Middle frontal gyrus (tissue), 1 donor: ENCODE results near the gene EIF2B2.
A peak's percentile ranks its signal among the peaks of the same experiment; 100 is the strongest.

Experiments
- DNase-seq: peaks from one replicate; pipeline ENCODE4 v3.0.0-alpha.2; 2015; ENCODE audit warnings: low spot score; ENCODE audit errors: extremely low spot score

The EIF2B2 gene

DNA sequence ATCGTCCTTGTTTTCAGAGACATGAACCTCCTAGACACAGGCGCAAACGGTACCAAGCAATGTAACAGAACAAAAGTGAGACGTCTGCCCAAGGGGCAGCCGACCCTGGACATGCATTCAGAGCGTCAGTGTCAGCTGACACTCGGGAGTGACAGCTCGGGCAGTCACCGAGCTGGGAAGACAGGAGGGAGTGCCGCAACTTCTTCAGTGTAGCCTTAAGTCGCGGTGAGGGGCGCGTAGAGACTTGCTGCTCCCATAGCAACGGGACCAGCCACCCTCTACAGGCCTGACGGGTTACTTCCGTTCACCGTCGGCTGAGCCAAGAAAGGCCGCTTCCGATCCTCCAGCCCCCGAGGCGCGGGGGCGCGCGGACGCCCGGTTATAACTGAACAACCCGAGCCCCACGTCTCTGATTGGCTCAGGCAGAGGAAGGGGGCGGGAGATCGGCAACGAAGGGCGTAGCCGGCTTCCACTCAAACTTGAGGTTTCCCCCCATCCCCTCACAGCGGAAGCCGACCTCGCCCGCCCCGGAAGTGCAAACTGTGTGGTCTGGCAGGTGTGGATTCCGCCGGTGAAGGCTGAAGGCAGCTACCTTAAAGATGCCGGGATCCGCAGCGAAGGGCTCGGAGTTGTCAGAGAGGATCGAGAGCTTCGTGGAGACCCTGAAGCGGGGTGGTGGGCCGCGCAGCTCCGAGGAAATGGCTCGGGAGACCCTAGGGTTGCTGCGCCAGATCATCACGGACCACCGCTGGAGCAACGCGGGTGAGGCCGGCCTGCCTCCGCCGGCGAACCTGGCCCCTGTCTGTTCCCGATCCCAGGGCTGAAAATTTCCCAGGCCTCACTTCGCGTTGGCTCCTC lies at the start of gene EIF2B2:
TSS of gene EIF2B2 (plus strand) at position 530 of the 858 bp plus-strand sequence. CDS start at position 600, 70 bp downstream.
- DNase-seq, result peak; percentile 94

DNA sequence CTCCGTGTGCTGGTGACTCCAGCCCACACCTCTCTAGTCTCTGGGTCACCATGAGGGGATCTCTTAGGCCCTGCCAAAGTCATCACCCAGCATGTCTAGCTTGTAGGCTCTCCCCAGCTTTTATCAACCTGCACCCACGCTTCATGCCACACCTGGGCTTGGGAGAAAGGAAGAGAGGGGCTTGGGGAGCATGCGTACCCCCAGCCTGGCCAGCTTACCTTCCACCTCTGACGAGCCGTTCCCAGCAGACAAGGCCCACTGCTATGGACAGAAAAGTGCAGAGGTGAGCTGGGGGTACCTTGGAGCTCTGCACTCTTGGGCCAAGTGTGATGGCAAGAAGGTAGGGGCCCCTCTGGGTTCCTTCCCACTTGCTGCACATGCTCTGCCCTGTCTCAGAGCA lies 49.0 kb upstream of the EIF2B2 start:
- DNase-seq, result no peak

DNA sequence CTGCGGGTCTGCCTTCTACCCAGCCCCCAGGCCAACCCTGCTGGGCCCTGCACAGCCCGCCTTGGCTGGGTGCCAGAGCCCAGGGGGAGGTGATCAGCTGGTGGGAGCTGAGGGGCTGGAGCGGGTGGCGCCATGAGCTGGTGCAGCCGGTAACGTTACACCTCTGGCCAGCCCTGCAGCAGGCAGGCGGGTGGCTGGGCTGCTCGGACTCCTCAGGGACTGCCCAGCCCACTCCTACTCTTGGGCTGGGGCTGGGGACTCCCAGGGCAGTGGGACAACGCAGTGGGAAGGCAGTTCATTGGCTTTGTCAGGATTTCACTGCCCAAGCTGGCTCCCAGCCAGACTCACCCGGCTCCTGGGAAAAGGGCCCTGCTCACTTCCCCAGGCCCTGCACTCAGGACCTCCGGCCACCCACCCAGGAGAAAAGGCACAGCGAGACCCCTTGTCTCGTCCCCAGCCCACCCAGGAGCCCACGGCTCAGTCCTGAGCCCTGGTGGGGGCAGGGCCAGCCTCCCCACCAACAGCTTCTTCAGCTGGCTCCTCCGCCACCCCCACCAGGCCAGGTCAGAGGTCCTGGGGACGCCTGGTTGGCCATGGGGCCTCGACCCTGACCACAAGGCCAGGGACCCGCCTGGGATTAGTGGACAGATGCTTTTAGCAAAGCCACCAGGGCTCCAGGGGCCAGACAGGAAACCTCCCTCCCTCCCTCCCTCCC lies 48.3 kb upstream of the EIF2B2 start:
- no peak for DNase-seq

DNA sequence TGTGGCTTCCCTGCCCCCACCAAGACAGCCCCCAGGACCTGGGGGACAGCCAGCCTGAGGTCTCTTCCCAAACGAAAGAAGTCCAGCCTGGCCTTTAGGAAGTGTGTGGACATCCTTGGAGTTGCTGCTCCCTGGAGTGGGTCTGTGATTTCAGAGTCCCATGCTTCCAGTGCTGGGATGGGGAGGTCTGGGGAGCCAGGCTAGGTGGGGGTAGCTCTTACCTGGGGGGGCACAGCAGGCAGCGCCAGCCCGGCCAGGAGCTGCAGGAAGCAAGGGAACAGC lies 47.8 kb upstream of the EIF2B2 start:
- DNase-seq, result no peak

DNA sequence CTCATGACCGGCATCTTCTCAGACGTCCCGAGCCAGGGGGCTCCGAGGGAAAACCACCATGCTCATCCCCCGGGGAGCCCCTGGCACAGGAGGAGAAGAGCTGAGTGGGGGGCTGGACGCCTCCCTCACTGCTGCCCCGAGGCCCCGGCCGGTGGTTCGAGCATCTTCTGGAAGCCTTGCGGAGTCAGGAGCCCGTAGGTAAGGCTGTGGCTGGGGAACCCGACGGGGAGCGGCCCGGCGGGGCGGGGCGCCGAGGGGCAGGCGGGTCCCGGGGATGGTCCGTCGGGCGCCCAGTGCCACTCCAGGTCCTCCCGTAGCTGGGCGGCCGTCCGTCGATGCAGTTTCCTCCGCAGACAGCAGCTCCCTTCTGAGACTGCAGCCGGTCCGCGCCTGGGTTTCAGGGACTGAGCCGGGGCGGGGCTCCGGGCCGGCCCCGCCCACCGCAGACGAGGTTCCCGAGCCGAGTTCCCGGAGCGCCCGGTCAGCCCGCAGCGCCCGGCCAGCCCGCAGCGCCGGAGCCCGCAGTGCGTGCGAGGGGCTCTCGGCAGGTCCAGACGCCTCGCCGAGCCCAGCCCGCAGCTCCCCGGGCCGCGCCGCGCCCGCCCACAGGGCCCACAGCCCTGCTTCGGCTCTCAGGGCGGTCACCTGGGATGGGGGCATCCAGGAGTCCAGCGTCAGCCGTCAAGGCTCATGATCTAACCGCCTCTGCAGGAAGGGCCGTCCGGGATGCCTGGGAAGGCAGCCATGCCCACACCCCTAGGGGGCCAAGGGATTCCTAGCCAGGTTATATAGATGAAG lies 47.3 kb upstream of the EIF2B2 start, which contains the start of gene PGF:
TSS of gene PGF (minus strand) at position 369 of the 798 bp plus-strand sequence. CDS start at position 14, 355 bp downstream.
- no peak for DNase-seq

DNA sequence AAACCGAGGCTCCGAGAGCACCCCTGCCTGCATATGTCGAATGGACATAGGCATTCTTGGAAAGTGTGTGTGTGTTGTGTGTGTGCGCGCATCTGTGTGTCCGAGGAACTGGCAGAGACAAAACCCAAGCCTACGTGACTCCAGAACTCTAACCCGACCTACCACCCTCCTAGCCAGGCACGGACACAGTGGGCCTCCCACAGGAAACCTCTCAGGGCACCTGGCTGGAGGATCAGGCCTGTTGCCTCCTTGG lies 46.8 kb upstream of the EIF2B2 start:
- DNase-seq, result no peak

DNA sequence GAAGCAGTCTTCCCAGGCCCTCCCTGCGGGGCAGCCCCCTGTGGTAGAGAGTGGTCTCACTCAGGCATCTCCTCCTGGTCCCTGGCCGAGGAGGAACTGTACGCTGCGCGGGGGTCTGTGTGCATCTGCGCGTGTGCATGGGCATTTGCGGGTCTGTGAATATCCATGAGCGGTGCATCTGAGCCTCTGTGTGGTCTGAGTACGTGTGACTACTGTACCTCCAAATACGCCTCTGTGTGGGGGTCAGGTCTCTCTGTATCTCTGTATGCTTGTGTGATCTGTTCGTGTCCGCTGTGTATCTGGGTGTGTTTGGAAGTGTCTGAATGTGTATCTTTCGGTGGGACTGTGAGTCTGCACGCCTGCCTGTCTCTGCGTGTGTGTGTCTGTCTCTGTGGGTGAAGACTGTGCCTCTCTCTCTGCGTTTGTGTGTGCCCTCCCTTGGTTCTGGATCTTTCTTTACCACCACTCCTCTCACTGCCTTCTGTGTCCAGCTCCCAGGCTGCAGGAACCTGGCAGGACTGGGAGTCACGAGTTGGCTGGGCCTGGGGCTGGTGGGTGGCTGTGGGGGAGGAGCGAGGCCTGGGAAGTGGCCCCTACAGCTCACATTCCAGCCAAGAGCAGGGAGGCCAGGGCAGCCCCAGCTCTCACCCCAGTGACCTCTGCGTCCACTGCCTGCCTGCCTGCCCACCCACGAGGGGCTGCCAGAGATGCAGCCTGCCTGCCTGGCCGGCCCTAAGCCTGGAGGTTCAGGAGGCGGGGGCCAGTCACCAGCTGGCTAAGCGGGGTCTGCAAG lies 46.2 kb upstream of the EIF2B2 start:
- no peak for DNase-seq

DNA sequence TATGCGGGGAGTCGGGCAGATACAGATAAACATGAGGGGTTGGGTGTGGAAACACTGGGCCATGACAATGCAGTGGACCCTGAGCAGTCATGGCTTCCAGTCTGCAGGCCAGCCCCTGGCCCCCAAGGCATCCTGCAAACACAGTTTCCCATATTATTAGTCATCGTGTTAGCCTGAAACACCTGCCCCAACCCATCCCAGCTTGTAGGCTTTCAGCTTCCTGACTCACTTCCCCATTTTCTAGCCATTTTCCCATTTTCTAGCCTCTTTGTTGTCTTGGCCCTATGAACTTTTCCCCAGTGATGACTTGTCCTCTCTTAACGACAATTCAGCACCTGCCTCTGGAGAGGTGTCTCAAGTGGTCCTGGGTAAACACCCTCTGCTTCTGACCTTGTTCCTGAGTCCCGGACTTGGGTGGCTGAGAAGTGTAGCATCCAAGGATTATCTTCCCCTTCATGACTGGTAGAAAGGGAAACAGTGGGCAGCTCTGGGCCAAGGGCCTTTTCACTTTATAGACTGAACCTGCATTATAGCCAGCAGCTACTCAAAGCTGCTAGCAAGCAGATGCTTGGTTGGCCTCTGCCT lies 43.0 kb upstream of the EIF2B2 start:
- no peak for DNase-seq

DNA sequence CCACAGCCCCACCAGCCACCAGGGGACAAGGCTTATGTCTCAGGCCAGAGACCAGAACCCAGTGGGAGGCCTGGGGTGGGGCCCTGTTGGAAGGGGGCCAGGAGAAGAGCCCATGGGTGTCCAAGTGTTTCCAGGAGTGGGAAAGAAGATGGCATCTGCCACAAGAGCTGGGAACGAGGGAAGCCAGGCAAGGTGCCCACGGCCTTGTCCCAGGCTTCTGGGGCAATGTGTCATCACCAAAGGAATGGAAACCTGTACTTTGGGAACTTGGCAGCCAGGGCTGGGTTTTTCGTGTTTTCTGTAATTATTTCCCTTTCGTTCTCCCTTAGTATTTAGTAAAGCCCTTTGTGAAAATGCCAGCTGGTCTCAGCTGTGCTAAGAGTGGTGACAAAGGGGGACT lies 42.0 kb upstream of the EIF2B2 start:
- DNase-seq, result no peak

DNA sequence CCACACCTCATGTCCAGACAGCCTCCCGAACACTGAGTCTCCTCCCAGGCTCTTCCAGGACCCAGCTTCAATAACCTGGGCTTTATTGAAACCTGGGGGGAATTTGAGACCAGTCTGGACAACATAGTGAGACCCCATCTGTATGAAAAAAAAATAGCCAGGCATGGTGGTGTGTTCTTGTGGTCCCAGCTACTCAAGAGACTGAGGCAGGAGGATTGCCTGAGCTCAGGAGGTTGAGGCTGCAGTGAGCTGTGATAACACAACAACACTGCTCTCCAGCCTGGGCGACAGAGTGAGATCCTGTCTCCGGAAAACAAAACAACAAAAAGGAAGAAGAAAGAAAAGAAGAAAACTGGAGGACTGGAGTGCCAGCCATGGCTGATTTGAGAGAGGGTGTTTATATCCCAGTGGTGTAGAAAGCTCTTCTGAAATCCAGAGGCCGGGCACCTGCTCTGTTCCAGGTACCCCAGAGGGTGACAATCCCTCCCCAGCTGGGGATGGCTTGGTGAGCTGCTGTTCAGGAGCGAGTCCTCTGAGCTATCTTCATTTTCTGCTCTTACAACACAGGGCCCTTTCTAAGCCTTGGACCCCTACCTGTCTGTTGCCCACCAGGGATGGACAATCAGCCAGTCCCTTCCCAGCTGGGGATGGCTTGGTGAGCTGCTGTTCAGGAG lies 41.3 kb upstream of the EIF2B2 start:
- DNase-seq, result no peak

DNA sequence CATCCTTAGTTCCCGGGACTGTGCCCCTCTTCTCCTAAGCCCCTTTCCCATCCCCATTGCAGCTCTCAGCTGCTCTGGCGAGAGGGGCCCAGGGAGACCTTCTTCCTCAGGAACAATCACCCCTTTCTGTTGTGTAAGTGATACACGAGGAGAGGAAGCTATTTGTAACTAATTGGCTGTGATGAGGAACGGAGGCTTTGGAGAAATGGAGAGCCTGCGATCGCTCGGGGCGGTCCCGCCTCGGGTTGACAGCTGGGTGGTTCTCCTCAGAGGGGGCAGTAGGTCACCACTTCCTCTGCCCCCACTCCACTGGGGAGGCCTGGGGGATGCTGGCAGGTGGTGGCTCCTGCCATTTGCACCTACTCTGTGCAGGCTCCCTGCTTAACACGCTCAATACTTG lies 40.7 kb upstream of the EIF2B2 start:
- DNase-seq, result no peak

DNA sequence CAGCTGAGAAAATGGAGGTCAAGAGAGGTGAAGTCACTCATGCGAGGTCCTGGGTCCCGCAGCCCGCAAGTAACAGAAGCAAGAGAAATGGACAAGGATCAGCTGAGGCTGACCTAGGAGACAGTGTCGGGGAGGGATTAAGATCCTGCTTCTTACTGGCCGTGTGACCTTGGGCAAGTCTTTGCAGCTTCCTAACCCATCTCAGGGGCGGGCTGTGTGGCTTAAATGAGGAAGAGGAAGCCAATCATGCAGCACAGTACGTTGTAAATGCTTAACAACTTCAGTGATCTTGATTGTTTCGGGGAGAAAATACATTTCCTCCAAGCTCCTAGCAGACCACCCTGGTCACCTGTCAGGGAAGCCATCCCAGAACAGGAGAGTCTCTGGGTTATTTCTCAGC lies 40.2 kb upstream of the EIF2B2 start:
- DNase-seq, result no peak

DNA sequence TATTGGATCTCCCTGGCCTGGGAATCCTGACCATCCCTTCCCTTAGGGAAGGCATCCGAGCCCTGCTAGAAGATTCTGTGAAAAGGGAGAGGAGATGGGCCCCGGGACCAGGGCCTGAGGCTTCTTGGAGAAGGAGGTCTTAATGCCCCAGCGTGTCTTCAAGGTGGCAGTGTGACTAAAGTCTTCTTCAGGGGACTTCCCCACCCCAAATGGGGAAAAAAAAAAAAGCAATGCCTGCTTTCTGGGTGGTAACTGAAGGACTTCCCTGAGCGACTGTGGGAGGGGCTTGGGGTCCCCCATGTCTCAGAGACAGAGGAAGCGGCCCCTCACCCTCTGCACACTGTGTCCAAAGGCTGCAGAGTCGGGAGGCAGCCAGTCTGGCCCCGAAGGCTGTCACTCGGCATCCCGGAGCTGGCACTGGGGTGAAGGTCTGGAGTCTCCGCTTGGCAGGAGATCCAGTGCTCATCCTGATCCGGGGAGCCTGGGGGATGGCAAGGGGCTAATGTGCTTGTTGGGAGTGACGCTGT lies 39.5 kb upstream of the EIF2B2 start:
- DNase-seq, result no peak

DNA sequence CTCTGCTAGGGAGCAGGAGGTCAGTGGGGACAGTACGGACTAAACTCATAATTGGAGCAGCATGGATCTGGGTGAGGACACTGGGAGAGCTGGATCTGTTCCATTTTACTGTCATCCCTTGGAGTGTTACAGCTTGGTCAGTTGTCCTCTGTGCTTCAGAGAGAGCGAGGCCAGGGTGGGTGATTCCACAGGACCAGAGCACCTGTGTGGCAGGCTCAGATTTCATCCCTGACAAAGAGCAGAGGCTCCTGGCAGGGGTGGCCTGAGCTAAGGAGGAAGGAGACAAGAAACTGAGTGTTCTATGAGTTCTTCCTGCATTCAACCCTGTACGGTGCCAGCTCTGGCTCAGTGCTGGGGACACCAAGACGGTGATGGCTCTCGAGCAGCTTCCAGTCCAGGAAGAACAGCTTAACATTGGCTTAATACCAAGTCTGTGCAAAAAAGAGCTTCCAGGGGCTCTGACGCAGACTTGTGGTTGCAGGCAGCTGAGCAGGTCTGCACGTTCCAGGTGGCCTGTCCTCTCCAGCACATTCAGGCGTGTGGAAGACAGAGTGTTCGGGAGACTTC lies 38.9 kb upstream of the EIF2B2 start:
- DNase-seq, result no peak

DNA sequence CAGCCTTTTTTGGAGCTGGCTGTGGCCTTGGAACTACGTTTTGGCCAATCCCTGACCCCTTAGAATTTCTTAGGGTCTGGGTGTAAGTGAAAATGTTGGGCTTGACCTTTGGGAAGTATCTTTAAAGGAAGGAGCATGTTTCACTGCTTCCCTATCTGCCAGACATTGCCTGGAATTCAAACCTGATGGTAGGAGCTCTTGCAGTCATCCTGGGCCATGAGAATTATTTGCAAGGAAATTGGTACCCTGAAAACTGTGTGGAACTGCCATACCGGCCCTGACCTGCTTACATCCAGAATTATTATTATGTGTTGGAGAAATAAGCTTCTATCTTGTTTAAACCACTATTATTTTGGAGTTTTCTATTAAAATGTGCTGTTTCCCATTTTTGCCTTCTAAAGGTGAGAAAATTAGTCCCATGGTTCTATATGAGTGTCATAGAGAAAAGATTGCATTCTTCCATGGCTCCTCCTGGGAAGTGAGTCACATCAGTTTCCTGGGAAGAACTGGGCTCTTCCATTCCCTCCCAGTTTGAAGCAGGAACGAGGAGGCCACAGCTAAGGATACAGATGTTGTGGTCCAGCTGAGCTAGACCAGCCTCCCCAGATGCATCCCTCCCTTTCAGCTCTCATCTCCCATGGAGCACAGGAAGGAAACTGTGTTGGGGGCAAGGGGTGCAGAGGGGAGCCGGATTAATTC lies 37.8 kb upstream of the EIF2B2 start:
- no peak for DNase-seq

DNA sequence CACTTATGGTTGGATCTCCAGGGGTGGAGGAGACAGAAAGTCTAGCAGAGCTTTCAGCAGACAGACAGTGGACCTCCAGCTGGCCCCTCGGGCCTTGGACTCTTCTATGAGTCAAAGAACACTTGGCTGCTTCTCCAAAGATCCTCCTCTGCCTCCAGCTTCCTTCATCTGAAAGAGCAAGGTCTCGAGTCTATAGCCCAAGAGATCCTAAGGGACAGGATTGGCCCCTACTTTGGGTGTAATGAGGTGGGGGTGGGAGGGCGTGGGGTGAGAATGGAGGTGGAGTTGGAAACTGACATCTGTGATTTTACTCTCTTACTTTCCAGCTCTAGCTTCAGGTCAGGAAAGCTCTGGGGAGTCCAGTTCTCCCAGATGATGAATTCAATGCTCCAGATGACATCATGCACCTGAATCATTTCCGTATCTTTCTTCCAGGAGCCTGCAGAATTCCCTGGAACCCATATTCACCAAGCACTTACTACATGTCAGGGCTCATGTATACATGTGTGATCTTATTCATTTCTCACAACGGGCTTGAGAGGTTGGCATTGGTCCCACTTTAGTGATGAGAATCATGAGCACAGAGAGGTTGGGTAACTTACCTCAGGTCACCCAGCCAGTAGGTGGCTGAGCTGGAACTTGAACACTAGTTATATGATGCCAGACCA lies 37.1 kb upstream of the EIF2B2 start:
- DNase-seq, result no peak

DNA sequence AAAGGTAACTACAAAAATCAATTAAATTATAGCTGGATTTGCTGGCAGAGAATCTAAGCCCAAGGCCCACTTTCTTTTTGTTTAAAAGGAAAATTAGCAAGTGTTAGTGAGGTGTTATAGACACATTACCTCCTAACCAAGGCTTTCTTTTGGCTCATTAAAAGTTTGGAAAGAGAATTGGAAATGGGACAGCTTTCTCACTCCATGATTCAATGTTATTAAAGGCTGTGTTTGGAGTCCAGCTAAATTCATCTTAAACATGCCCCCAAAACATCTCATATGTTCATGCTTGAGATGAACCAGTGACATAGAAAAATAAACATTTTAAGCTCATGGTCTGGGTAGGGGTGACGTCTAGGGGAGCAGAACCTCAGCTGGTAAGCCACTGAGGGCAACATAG lies 33.9 kb upstream of the EIF2B2 start:
- DNase-seq, result no peak

DNA sequence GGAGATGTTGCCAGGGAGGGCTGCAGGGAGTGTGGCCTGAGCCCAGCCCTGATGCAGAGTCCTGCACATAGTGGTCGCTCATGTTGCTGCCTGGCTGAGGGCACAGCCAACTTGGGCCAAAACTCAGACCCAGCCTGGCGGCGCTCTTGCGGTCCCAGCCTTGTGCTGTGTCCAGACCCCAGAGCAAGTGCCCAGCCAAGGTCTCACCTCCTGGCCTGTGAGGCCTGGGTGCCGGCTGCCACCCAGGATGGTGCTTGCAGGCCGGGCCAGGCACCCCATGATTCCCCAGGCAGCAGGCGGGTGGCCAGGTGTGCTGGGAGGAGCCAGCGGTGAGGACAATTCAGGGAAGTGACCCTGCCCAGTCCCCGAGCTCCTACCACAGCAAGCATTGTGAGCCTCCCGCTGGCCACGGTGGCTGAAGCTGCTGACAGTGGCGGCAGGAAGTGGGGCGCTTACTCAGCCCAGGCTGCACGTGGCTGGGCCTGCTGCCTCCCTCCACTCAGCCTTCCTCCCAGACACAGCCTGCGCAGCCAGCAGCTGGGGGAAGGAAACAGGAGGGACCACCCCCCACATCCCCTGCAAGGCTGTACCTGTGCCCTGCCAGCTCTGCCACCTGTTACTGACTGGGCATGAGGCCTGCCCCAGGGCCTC lies 29.6 kb upstream of the EIF2B2 start:
- no peak for DNase-seq
